ENCODE results near the gene FURIN.
A peak's percentile ranks its signal among the peaks of the same experiment; 100 is the strongest.
"Not testable (repeated sequence)": the region's sequence is repeated elsewhere in the genome, so short reads cannot be mapped to it uniquely, and the experiment has no call there.

Gene FURIN

DNA sequence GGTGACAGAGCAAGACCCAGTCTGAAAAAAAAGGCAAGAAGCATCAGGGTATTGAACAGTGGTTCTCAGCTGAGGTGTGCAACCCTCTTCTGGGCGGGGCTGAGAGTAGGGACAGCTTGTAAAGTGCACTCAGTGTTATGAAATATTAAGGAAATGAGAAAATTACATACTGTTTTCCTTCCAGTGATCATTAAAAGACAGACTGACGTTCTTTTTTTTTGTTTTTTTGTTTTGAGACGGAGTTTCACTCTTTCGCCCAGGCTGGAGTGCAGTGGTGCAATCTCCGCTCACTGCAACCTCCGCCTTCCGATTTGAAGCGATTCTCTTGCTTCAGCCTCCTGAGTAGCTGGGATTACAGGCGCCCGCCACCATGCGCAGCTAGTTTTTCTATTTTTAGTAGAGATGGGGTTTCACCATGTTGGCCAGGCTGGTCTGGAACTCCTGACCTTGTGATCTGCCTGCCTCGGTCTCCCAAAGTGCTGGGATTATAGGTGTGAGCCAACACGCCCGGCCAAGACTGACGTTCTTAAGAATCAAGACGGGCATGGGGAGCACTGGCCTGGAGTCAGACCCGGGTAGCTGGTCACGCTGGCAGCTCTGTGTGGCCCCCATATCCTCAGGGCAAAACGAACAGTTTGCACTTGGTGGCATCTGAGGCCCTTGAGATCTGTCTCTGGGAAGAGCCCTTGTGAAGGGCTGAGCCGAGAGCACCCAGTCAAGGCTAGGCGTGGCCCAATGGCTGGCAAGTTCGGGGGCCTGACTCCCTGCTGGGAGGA lies 46.1 kb downstream of the FURIN start:
- no peak for DNase-seq (ENCODE audit: low read depth in 2 of 2, low spot score in 1 of 2)

DNA sequence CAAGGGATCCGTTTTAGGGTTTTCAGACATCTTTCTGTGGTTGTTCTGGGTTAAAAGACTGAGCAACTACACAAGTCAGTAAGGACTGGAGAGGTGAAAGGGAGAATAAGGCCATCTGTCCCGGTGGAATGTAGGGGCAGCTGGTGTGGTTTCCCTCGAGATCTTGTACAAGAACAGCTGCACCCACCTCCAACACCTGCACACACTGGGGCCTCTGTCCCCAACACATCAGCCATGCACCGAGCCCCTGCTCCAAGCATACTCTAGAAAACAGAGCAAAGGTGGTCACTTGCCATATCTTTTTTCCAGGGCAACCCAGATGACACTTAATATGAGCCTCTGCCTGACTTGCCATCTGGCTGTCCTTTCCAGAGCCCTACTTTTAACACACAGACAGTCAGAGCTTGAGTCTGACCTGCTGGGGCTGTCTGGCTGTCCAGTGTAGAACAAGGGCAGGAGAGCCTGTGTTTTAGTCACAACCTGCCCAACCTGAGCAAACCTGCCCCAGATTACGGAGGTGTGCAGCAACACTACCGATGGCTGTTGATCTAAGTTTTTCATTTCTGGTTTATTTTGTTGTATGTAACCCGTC lies 46.9 kb downstream of the FURIN start:
- no peak for DNase-seq (ENCODE audit: low read depth in 2 of 2, low spot score in 1 of 2)

DNA sequence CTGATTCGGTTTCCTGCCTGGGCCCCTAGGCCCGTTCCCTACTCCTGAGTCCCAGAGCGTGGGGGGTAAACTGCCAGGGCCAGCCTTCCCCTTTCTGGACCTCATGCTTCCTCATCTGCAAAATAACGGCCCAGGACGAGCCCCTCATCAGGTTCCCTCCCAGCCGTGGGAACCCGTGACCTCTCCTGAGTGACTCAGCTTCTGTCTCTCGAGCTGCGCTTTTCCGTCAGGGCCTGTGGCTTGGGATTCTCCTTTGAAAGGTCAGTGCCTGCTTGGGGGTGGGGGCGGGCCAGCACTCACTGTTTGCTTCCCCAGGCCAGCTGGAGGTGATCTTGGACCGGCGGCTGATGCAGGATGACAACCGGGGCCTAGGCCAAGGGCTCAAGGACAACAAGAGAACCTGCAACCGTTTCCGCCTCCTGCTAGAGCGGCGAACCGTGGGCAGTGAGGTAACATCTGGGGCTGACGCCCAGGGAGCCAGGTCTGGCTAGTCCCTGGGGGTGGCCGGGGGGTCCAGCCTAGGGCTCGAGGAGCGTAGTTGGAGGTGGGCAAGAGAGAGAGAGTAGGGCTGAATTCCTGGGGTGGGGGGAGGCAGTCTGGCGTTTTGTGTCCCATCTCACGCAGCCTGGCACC lies 47.5 kb downstream of the FURIN start:
- DNase-seq (ENCODE audit: low read depth in 2 of 2, low spot score in 1 of 2), result no peak

- no peak for DNase-seq (ENCODE audit: low read depth in 2 of 2, low spot score in 1 of 2)
These were observed 48.1 kb downstream of the FURIN start for GRCh38 chr15:90916461-90916860.

GRCh38 chr15:90917569-90917968 lies 49.2 kb downstream of the FURIN start:
- no peak for DNase-seq (ENCODE audit: low read depth in 2 of 2, low spot score in 1 of 2)

DNA sequence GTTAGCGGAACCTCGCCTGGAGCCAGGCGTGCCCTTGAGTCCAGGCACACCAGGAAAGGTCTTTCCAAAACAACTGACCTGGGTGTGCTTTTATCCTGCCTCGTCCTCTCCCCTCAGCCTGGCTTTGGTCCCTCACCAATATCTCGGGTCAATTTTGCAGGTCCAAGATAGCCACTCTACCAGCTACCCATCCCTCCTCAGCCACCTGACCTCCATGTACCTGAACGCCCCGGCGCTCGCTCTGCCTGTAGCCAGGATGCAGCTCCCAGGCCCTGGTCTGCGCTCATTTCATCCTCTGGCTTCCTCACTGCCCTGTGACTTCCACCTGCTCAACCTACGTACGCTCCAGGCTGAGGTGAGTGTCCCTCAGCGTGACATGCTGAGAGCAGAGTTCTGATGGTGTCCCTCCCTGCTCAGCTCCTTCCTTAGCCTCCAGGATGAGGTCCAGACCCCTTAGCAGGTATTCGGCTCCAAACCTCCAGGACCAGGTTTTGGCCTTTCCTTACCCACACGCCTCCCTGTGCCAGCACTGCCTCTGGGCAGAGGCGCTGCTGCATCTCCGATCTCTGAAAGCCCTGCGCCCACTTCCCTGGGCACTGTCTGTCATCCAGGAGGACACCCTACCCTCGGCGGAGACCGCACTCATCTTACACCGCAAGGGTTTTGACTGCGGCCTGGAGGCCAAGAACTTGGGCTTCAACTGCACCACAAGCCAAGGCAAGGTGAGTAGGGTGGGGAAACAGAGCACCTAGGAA lies 49.8 kb downstream of the FURIN start:
- no peak for DNase-seq (ENCODE audit: low read depth in 2 of 2, low spot score in 1 of 2)

GRCh38 chr15:90918835-90919234 lies 50.4 kb downstream of the FURIN start:
- DNase-seq (ENCODE audit: low read depth in 2 of 2, low spot score in 1 of 2), result no peak

GRCh38 chr15:90921887-90922286 lies 53.5 kb downstream of the FURIN start:
- no peak for DNase-seq (ENCODE audit: low read depth in 2 of 2, low spot score in 1 of 2)

DNA sequence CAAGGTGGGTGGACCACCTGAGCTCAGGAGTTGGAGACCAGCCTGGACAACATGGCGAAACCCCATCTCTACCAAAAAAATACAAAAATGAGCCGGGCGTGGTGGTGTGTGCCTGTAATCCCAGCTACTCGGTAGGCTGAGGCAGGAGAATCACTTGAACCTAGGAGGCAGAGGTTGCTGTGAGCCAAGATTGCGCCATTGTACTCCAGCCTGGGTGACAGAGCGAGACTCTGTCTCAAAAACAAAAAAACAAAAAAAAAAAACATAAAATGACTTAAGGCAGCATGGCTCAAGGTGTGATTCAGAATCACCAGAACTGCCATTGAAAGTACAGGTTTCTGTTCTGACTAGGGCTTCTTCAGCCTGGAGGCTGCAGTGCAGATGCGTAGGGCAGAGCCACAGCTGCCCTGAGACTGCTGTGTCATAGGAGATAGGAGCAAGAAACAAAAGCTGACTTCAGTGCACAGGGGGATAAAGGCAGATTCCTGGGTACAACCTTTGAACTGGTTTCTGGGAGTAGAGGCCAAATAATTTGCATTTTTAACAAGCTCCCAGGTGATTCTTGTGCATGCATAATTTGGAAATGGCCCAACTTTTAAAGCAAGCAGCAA lies 54.4 kb downstream of the FURIN start:
- DNase-seq (ENCODE audit: low read depth in 2 of 2, low spot score in 1 of 2), result not testable (repeated sequence)

GRCh38 chr15:90924375-90924774 lies 56.0 kb downstream of the FURIN start:
- DNase-seq (ENCODE audit: low read depth in 2 of 2, low spot score in 1 of 2), result no peak

- not testable (repeated sequence) for DNase-seq (ENCODE audit: low read depth in 2 of 2, low spot score in 1 of 2)
These were observed 58.4 kb downstream of the FURIN start for GRCh38 chr15:90926766-90927165.

- not testable (repeated sequence) for DNase-seq (ENCODE audit: low read depth in 2 of 2, low spot score in 1 of 2)
These were observed 59.7 kb downstream of the FURIN start for GRCh38 chr15:90928106-90928505.

GRCh38 chr15:90929246-90930019 lies 61.0 kb downstream of the FURIN start:
- DNase-seq (ENCODE audit: low read depth in 2 of 2, low spot score in 1 of 2), result no peak

DNA sequence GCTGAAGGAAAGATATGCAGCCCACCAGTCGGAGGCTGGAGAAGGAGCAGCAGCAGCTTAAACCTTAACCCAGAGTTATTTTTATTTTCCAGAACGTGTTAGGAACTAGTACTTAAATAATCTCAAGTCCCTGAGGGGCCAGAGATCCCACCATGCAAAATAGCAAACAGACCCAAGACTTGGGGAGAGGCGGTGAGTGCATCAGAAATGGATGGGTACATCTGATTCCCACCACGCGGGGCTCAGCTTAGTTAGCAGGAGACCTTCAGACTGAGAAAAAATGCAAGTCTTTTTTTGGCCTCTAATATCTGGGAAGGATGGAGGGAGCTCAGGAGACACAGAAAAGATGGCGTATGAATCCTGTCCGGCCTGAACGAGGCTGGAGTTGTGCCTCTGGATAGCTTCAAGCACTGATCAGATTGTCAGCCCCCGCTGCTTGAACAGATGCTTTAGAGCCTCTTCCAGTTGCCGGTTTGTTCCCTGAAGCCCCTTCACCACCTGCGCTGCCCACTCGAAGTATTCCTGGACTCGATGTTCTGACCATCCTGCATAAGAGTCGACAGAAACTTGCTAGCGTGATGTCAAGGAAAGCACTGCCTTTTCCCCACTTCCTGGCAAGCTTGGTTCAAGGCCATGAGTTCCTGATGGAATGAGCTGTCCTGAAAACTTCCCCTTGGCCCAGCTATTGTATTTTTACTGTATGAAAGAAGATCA lies 62.6 kb downstream of the FURIN start:
- no peak for DNase-seq (ENCODE audit: low read depth in 2 of 2, low spot score in 1 of 2)

- DNase-seq (ENCODE audit: low read depth in 2 of 2, low spot score in 1 of 2), result no peak
These were observed 63.1 kb downstream of the FURIN start for GRCh38 chr15:90931575-90931827.

DNA sequence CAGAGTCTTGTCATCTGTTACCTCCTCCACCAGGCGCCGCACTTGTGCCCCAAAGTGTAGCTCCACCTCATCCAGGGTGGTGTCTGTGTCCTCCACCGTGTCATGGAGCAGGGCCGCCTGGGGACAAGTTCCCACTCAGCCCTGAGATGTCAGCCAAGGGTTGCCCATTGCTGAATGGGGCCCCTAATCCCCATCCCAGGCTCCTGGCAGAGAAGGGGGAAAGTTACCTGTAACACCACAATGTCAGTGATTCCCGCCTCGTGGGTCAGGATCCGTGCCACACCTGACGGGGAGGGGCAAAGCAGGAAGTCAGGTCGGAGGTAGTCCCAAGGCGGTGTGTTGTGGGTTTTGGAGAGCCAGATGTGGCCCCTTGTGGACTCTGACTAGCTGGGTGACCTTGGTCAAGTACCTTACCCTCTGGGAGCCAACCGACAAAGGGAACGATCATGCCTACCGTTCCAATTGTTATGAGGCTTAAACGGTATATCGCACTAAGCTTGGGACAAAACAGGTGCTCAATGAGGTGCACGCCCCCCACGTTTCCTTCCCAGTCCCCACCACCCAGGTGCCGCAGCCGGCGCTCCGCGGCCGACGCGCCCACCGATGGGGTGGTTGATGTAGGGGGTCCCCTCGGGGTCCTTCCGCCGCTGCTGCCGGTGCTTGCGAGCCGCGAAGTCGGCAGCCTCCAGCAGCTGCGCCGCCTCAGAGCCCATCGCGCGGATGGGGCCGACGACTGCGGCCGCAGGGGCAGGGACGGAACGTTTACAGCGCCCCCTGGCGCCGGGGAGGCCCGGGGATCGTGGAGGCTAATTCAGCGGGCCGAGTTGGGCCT lies 63.7 kb downstream of the FURIN start, which contains the start of gene HDDC3:
HDDC3 (minus strand) TSS at position 722 of the 832 bp plus-strand sequence; CDS start at position 713, 9 bp downstream.
- DNase-seq (ENCODE audit: low read depth in 2 of 2, low spot score in 1 of 2), result peak; percentile 74 to 84

GRCh38 chr15:90932660-90932991 lies 64.2 kb downstream of the FURIN start:
- DNase-seq (ENCODE audit: low read depth in 2 of 2, low spot score in 1 of 2), result no peak

Data from stimulated activated CD8-positive, alpha-beta memory T cell treated with anti-CD3 and anti-CD28 coated beads, Interleukin-4, amount 100 ng/mL, for 4 hours (primary cell).